Measurements from ENCODE around the gene HDGFL2.

Gene HDGFL2

GRCh38 chr19:4473011-4473762, 1.1 kb downstream of the HDGFL2 start:
- H3K4me1 Mint-ChIP-seq = peaks cover 20% of the 10 kb centered on the region
- H3K27ac Mint-ChIP-seq = peak overlapping the region; percentile 37
- no peaks in the 10 kb centered on the region for H3K9me3 Mint-ChIP-seq
- CTCF ChIA-PET = no interaction called here
- H3K4me3 Mint-ChIP-seq = peak overlapping the region; percentile 74
- H3K27me3 Mint-ChIP-seq = no peaks in the 10 kb centered on the region
- DNase-seq = no peak
- peaks cover 9% of the 10 kb centered on the region for H3K36me3 Mint-ChIP-seq

GRCh38 chr19:4473763-4474513, 1.8 kb downstream of the HDGFL2 start:
- DNase-seq = no peak
- no peaks in the 10 kb centered on the region for H3K27me3 Mint-ChIP-seq
- H3K4me3 Mint-ChIP-seq = peak overlapping the region; percentile 74
- H3K36me3 Mint-ChIP-seq = peaks cover 9% of the 10 kb centered on the region
- H3K4me1 Mint-ChIP-seq = peaks cover 20% of the 10 kb centered on the region
- no peaks in the 10 kb centered on the region for H3K9me3 Mint-ChIP-seq
- CTCF ChIA-PET = no interaction called here
- peak overlapping the region; percentile 56 for H3K27ac Mint-ChIP-seq

DNA sequence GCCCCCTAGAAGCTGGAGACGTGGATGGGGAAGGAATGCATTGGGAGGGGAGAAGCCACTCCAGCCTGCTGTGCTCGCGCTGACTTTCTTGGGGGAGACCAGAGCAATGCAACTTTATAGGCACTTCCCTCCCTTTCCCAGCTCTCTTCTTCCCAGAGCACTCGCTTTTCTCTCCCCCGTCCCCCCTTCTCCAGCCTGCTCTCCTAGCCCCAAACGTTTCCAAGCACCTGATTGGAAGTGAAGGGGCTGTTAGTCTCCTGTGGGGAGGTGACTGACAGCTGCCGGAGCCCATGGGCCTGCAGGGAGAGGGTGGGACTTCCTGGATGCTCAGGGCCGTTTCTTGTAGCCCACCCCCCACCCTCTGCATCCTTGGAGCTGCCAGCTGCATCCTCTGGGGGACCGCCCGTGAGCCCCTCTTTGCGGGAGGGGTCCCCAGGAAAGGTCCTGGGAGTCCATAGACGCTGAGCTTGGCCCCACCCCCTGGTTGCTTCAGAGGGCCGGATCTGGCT, 2.5 kb downstream of the HDGFL2 start:
- Mint-ChIP-seq H3K36me3 (peaks cover 9% of the 10 kb centered on the region), H3K27me3 (no peaks in the 10 kb centered on the region), H3K4me3 (peak overlapping the region; percentile 74), H3K27ac (peak overlapping the region; percentile 56), H3K4me1 (peaks cover 20% of the 10 kb centered on the region), H3K9me3 (no peaks in the 10 kb centered on the region)
- peak; percentile 49 for DNase-seq
- CTCF ChIA-PET = no interaction called here

- CTCF ChIA-PET = interaction anchor here (0.7 kb wide), 1 partner anchor 161 kb away, joined by 3 read pairs; no protein-coding TSS in a partner anchor
- no peak for DNase-seq
- H3K4me1 Mint-ChIP-seq = peaks cover 20% of the 10 kb centered on the region
- H3K36me3 Mint-ChIP-seq = peaks cover 12% of the 10 kb centered on the region
- H3K4me3 Mint-ChIP-seq = no peak overlapping the region
- no peak overlapping the region for H3K27ac Mint-ChIP-seq
- H3K27me3 Mint-ChIP-seq = no peaks in the 10 kb centered on the region
- no peaks in the 10 kb centered on the region for H3K9me3 Mint-ChIP-seq
These were observed 5.1 kb downstream of the HDGFL2 start for GRCh38 chr19:4477034-4477801.

DNA sequence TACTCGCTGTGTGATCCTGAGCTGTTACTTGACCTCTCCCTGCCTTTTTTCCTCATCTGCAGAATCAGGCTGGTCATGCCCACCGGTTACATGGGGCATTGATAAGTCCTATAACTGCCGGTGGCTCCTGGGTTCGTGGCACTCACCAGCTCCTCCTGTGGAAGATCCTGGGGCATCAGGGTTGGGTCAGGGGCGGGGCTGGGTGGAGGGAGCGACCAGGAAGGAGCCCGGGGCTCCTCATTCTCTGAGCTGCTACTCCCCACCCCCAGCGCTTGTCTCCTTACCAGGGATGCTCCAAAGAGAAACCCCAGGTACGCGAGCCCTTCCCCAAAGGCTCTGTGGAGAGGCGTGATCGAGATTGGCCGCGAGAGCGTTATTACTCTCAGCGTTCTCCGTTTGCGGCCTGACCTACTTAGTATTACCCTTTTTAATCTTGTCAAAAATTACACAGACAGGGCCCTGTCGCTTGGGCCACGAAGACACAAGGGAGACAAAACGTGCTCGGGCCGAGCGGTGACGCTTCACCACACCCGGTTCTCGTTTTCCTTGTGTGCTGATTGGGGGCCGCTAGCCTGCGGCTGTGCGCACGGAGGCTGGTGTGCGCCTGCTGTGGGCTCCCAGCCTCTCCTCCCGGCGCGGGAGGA, 10.7 kb downstream of the HDGFL2 start:
- CTCF ChIA-PET = no interaction called here
- H3K9me3 Mint-ChIP-seq = no peaks in the 10 kb centered on the region

GRCh38 chr19:4483385-4483784, 11.3 kb downstream of the HDGFL2 start:
- Mint-ChIP-seq H3K27ac (no peak overlapping the region), H3K36me3 (peaks cover 17% of the 10 kb centered on the region), H3K27me3 (no peaks in the 10 kb centered on the region), H3K4me1 (no peaks in the 10 kb centered on the region), H3K9me3 (no peaks in the 10 kb centered on the region), H3K4me3 (no peak overlapping the region)
- CTCF ChIA-PET = no interaction called here
- no peak for DNase-seq

More for the DNA sequence above, 10.7 kb downstream of the HDGFL2 start:
- Mint-ChIP-seq H3K27me3 (no peaks in the 10 kb centered on the region), H3K27ac (no peak overlapping the region), H3K36me3 (peaks cover 16% of the 10 kb centered on the region), H3K4me3 (no peak overlapping the region), H3K4me1 (no peaks in the 10 kb centered on the region)
- no peak for DNase-seq

DNA sequence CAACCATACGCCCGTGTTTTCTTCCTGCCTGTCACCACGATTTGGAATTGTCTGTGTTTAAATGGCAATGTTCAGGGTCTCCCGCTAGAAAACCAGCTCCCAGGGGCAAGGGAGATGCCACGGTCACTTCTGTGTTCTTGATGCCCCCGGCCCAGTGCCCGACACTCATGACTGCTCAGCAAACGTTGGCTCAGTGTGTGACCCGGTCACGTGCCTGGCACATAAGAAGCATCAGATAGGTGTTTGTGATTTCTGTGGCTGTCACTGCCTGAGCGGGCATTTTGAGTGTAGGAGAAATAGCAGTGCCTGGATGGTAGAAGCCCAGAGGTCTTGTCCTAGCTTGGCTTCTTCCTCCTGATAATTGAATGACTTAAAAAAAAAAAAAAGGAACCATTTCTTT, 15.5 kb downstream of the HDGFL2 start:
- H3K4me3 Mint-ChIP-seq = no peak overlapping the region
- CTCF ChIA-PET = no interaction called here
- peaks cover 30% of the 10 kb centered on the region for H3K36me3 Mint-ChIP-seq
- no peaks in the 10 kb centered on the region for H3K27me3 Mint-ChIP-seq
- no peak overlapping the region for H3K27ac Mint-ChIP-seq
- H3K9me3 Mint-ChIP-seq = no peaks in the 10 kb centered on the region
- DNase-seq = no peak
- H3K4me1 Mint-ChIP-seq = no peaks in the 10 kb centered on the region

- no peak overlapping the region for H3K4me3 Mint-ChIP-seq
- H3K4me1 Mint-ChIP-seq = no peaks in the 10 kb centered on the region
- H3K27ac Mint-ChIP-seq = no peak overlapping the region
- CTCF ChIA-PET = no interaction called here
- DNase-seq = no peak
- H3K27me3 Mint-ChIP-seq = no peaks in the 10 kb centered on the region
- peaks cover 29% of the 10 kb centered on the region for H3K36me3 Mint-ChIP-seq
- H3K9me3 Mint-ChIP-seq = no peaks in the 10 kb centered on the region
These were observed 16.4 kb downstream of the HDGFL2 start for GRCh38 chr19:4488496-4488895.

- CTCF ChIA-PET = no interaction called here
- Mint-ChIP-seq H3K27ac (no peak overlapping the region), H3K4me1 (no peaks in the 10 kb centered on the region), H3K9me3 (no peaks in the 10 kb centered on the region), H3K4me3 (no peak overlapping the region), H3K36me3 (peaks cover 31% of the 10 kb centered on the region), H3K27me3 (no peaks in the 10 kb centered on the region)
- DNase-seq = no peak
These were observed 19.3 kb downstream of the HDGFL2 start for GRCh38 chr19:4491446-4491845.

- H3K4me3 Mint-ChIP-seq = no peak overlapping the region
- H3K27ac Mint-ChIP-seq = no peak overlapping the region
- H3K4me1 Mint-ChIP-seq = no peaks in the 10 kb centered on the region
- peaks cover 26% of the 10 kb centered on the region for H3K36me3 Mint-ChIP-seq
- no peaks in the 10 kb centered on the region for H3K27me3 Mint-ChIP-seq
- DNase-seq = no peak
- CTCF ChIA-PET = no interaction called here
- H3K9me3 Mint-ChIP-seq = no peaks in the 10 kb centered on the region
These were observed 20.4 kb downstream of the HDGFL2 start for GRCh38 chr19:4492337-4493103.

GRCh38 chr19:4493104-4493928, 21.2 kb downstream of the HDGFL2 start:
- no peak overlapping the region for H3K27ac Mint-ChIP-seq

DNA sequence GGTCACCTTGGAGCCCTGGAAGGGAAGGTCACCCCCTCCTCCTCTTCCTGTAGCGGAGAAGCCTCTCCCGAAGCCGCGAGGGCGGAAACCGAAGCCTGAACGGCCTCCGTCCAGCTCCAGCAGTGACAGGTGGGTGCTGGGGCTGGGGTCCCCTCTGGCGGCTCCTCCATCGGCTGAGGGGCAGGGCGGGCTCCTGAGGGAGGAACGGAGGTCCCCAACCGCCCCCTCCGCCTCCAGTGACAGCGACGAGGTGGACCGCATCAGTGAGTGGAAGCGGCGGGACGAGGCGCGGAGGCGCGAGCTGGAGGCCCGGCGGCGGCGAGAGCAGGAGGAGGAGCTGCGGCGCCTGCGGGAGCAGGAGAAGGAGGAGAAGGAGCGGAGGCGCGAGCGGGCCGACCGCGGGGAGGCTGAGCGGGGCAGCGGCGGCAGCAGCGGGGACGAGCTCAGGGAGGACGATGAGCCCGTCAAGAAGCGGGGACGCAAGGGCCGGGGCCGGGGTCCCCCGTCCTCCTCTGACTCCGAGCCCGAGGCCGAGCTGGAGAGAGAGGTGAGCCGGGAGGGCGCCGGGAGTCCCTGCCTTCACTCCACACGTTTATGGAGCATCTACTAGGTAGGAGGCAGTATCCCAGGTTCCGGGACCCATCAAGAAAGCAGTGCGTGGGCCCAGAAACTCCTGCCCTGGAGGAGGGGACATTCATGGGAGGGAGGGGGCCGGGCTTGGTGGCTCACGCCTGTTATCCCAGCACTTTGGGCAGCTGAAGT, 22.0 kb downstream of the HDGFL2 start:
- Mint-ChIP-seq H3K9me3 (no peaks in the 10 kb centered on the region), H3K4me3 (no peak overlapping the region), H3K4me1 (no peaks in the 10 kb centered on the region), H3K27ac (no peak overlapping the region), H3K36me3 (peaks cover 20% of the 10 kb centered on the region), H3K27me3 (no peaks in the 10 kb centered on the region)
- CTCF ChIA-PET = no interaction called here
- no peak for DNase-seq

More at GRCh38 chr19:4493104-4493928, 21.2 kb downstream of the HDGFL2 start:
- Mint-ChIP-seq H3K4me3 (no peak overlapping the region), H3K36me3 (peaks cover 24% of the 10 kb centered on the region), H3K4me1 (no peaks in the 10 kb centered on the region), H3K27me3 (no peaks in the 10 kb centered on the region), H3K9me3 (no peaks in the 10 kb centered on the region)
- no peak for DNase-seq
- CTCF ChIA-PET = no interaction called here
